Esophagus squamous epithelium (tissue), 5 donors: Measurements from ENCODE around the gene EIF2B2. TPM values are rescaled to one million over a fixed set of nuclear protein-coding genes. Genes with fewer than 3 reads are reported as not detected.

ENCODE experiments used
- DNase-seq: peaks from one replicate; lab custom pipeline; 2025; lab: John Stamatoyannopoulos, UW
- H3K27ac ChIP-seq, 4 donors: fragments of 200-600 bp; sonication (generic); one replicate each; pipeline ENCODE4 v1.5.1; 2016 to 2019; ENCODE audit warnings: mild to moderate bottlenecking in 1 of 4
- H3K27me3 ChIP-seq, 4 donors: fragments of 200-600 bp; sonication (generic); 1 replicate in 3 of 4; 2 replicates in 1 of 4; pipeline versions ENCODE4 v1.5.1 to v1.6.0; 2017 to 2021; ENCODE audit warnings: antibody characterized with exemption in 1 of 4
- H3K36me3 ChIP-seq, 3 donors: fragments of 200-600 bp; sonication (generic); one replicate each; pipeline ENCODE4 v1.5.1; 2016 to 2019
- H3K4me1 ChIP-seq, 3 donors: fragments of 200-600 bp; sonication (generic); one replicate each; pipeline ENCODE4 v1.5.1; 2017 to 2019
- H3K4me3 ChIP-seq, 4 donors: fragments of 200-600 bp; sonication (generic); 1 replicate in 3 of 4; 2 replicates in 1 of 4; pipeline ENCODE4 v1.5.1; 2016 to 2019; ENCODE audit warnings: mild to moderate bottlenecking in 2 of 4, moderate library complexity in 1 of 4
- H3K9me3 ChIP-seq, 3 donors: fragments of 200-600 bp; sonication (generic); one replicate each; pipeline ENCODE4 v1.5.1; 2016 to 2019
- CTCF ChIP-seq, 6 experiments: fragments of 450-650 bp in 4 of 6; fragments of 200-600 bp in 2 of 6; sonication (generic) in 2 of 6; IDR thresholded peaks; one replicate each; pipeline ENCODE4 v1.5.1; 2016 to 2019; ENCODE audit warnings: antibody characterized with exemption in 6 of 6, mild to moderate bottlenecking in 4 of 6, moderate library complexity in 4 of 6
- POLR2A ChIP-seq, 4 donors: fragments of 450-650 bp; IDR thresholded peaks; one replicate each; pipeline ENCODE4 v1.6.1; 2017; ENCODE audit warnings: antibody characterized with exemption in 4 of 4, mild to moderate bottlenecking in 4 of 4, moderate library complexity in 3 of 4
- WGBS, 2 donors: methylation state at CpG; one replicate each; pipeline ENCODE4 v1.1.5; 2018; 5-methylcytosine and 5-hydroxymethylcytosine counted together
- intact Hi-C: fragments of 100-400 bp; cut with DNase I; formaldehyde crosslinking; loops from one replicate; pipeline ENCODE4 v1.15.0; 2022
- total RNA-seq, 4 donors: library from RNA; depleted of rRNA; stranded (reverse); fragments of >200 nt; gene quantifications; one replicate each; pipeline ENCODE4 v1.1.0, GENCODE V29; 2016
- donor health status: DM: yes; HTN: yes; CAD: no.

The EIF2B2 gene
- total RNA-seq, 4 donors from 2014 or later = 27.8 to 41.0 (median 39.0) TPM

DNA sequence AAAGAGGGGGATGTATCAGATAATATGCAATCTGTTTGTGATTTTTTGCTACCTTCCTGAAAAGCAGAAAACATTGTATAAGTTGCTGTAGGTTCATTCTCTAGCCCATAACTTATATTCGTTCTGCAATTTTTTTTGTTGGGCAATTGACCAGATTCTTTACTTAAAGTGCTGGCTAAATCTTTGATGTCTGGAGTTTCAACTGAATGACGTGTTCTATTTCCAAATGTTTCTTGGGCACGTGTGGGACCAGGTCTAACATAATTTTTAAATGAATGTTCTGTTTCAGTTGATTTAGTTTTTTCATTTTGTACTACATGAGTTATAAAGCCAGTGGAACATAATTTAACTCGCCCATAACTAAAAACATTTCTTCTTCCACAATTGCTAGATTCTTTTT lies 44.8 kb downstream of the EIF2B2 start:
- WGBS, 2 donors = 84 to 89% methylated on average over 4 of the region's 4 CpGs

DNA sequence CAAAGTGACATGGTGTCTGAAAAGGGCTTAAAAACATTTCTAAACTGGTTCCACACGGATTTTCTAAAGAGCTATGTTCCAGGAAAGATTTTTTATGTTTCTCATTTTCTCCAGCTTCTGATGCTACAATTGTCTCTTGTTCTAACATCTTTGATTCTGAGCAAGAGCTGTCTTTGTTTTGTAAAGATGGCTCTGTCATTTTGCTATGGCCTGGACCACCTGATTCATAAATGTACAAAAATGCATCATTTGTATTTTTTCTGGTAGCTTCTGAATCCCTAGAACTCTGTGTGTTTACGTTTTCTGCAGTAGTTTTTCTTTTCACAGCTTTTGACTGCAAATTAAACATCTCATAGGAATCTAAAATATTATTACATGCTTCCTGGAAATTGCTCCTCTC lies 45.4 kb downstream of the EIF2B2 start:
- Histone ChIP-seq H3K27ac (peak overlapping the region in 2 of 4 donors; percentile 49 to 94), H3K4me3 (no peak overlapping the region), H3K4me1 (peaks cover 0 to 75% (median 29%) of the 10 kb centered on the region in 3 donors), H3K36me3 (peaks cover 0 to 4% (median 0%) of the 10 kb centered on the region in 3 donors), H3K27me3 (no peaks in the 10 kb centered on the region), H3K9me3 (no peaks in the 10 kb centered on the region)
- no peak for DNase-seq
- intact Hi-C loops = no loop called here
- no peak for TF ChIP-seq POLR2A (IDR thresholded peaks at IDR 0.05)
- TF ChIP-seq CTCF (IDR thresholded peaks at IDR 0.05) = no peak
- 70 to 85% methylated on average over 2 of the region's 2 CpGs for WGBS, 2 donors

More for the DNA sequence above, 44.8 kb downstream of the EIF2B2 start:
- no peak for DNase-seq
- Histone ChIP-seq H3K36me3 (peaks cover 0 to 10% (median 0%) of the 10 kb centered on the region in 3 donors), H3K4me3 (no peak overlapping the region), H3K9me3 (no peaks in the 10 kb centered on the region), H3K27me3 (no peaks in the 10 kb centered on the region), H3K4me1 (peaks cover 0 to 75% (median 29%) of the 10 kb centered on the region in 3 donors), H3K27ac (peak overlapping the region in 1 of 4 donors; percentile 94)
- no peak for TF ChIP-seq POLR2A (IDR thresholded peaks at IDR 0.05)
- TF ChIP-seq CTCF (IDR thresholded peaks at IDR 0.05) = no peak
- intact Hi-C loops = no loop called here

GRCh38 chr14:75049136-75049535 lies 46.4 kb downstream of the EIF2B2 start:
- DNase-seq = no peak
- Histone ChIP-seq H3K4me1 (peaks cover 0 to 78% (median 29%) of the 10 kb centered on the region in 3 donors), H3K4me3 (no peak overlapping the region), H3K9me3 (no peaks in the 10 kb centered on the region), H3K27ac (peak overlapping the region in 3 of 4 donors; percentile 49 to 94 (median 84)), H3K27me3 (no peaks in the 10 kb centered on the region), H3K36me3 (no peaks in the 10 kb centered on the region)
- intact Hi-C loops = no loop called here
- TF ChIP-seq POLR2A (IDR thresholded peaks at IDR 0.05) (no peak), CTCF (IDR thresholded peaks at IDR 0.05) (no peak)
- WGBS, 2 donors = 74 to 83% methylated on average over 5 of the region's 5 CpGs

DNA sequence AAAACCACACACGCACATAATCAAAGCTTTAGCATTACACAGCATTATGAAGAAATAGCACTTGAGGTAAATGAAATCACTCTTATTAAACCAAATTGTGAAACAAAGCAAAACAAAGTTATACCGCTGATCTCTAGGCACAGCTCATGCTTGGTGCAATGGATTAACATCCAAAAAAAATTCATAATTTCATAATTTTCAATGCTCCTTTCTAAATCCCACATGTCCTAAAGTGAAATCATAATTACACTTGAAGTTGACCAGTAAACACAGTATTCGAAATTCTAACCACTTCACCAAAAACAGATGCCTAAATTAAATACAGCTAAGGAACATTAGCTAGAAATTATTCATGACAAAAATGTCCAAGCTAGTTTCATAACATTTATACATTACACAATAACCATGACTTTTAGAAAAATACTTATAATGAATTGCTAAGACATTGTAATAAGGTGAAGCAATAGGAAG lies 47.0 kb downstream of the EIF2B2 start:
- H3K4me3 ChIP-seq = no peak overlapping the region
- DNase-seq = no peak
- no peaks in the 10 kb centered on the region for H3K9me3 ChIP-seq
- no peaks in the 10 kb centered on the region for H3K36me3 ChIP-seq
- H3K27ac ChIP-seq = peak overlapping the region in 3 of 4 donors; percentile 81 to 94 (median 92)
- WGBS, 2 donors = 71 to 81% methylated on average over 3 of the region's 3 CpGs
- intact Hi-C loops = no loop called here
- peaks cover 0 to 73% (median 29%) of the 10 kb centered on the region in 3 donors for H3K4me1 ChIP-seq
- no peak for TF ChIP-seq CTCF (IDR thresholded peaks at IDR 0.05)
- TF ChIP-seq POLR2A (IDR thresholded peaks at IDR 0.05) = no peak
- H3K27me3 ChIP-seq = no peaks in the 10 kb centered on the region

DNA sequence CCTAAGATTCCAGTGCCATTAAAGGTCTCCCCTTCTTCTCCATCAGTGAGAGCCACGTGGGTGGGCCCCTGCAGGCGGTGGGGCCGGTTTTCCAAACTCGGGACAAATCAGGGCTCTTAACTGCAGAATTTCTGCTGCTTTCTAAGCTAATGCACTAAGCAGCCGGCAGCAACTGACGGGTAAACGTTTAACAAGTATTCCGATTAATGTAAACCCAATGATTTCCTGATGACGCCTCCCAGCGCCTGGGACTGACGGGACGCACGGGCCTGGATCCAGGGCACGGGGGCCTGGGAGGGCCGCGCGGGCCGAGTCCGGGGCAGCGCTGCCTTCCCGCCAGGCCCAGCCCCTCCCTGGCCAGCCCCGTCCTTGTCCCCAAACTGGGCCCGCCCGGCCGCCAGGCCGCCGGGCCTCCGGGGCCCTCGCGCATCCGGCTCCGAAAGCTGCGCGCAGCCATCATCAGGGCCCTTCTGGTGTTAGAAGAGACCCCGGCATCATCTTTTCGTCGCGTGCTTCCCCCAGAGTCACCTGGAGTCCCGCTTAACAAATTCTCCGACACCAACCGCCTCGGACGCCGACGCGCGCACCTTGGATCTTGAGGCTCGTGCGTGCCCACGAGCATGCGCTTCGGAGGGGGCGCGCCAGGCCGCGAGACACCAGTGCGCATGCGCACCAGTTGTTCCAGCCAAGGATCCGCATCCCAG lies 48.3 kb downstream of the EIF2B2 start, which contains the start of gene MLH3:
TSS of gene MLH3 (minus strand) at position 616 of the 704 bp plus-strand sequence. CDS start 1,812 bp downstream, outside the sequence.
- Histone ChIP-seq H3K4me3 (peak within 1 kb of the TSS; percentile 51 to 75 (median 72)), H3K27ac (peak within 1 kb of the TSS; percentile 81 to 94 (median 92)), H3K36me3 (no peaks in the 10 kb centered on the region), H3K4me1 (peaks cover 0 to 61% (median 24%) of the 10 kb centered on the region in 3 donors), H3K9me3 (no peaks in the 10 kb centered on the region), H3K27me3 (no peaks in the 10 kb centered on the region)
- TF ChIP-seq CTCF (IDR thresholded peaks at IDR 0.05) (peak in 2 of 6 experiments; percentile 16 to 26), POLR2A (IDR thresholded peaks at IDR 0.05) (peak in 3 of 4 donors; percentile 35 to 70 (median 52))
- peak; percentile 1 for DNase-seq
- 0 to 1% methylated on average over 20 to 23 of the region's 59 CpGs for WGBS, 2 donors
- intact Hi-C loops = no loop called here
